Hepatocyte (in vitro differentiated cells): ENCODE measurements around the gene BEAN1.

Experiments
- EZH2 ChIP-seq: fragments of 200-600 bp; sonication (generic); IDR thresholded peaks from 2 replicates; pipeline ENCODE4 v1.6.1; 2016; ENCODE audit warnings: antibody characterized with exemption, mild to moderate bottlenecking, borderline replicate concordance
- EZH2phosphoT487 ChIP-seq: fragments of 200-600 bp; sonication (generic); IDR thresholded peaks from one replicate; pipeline ENCODE4 v1.6.1; 2018; ENCODE audit warnings: antibody characterized with exemption, mild to moderate bottlenecking, low read depth, moderate library complexity; ENCODE audit not compliant: unreplicated experiment, severe bottlenecking
- TF ChIP-seq, protein P1 (sequence below): fragments of 200-600 bp; sonication (generic); IDR thresholded peaks from 2 replicates; pipeline ENCODE4 v1.5.1; 2016; ENCODE audit warnings: antibody characterized with exemption, mild to moderate bottlenecking; ENCODE audit not compliant: poor library complexity

DNA sequence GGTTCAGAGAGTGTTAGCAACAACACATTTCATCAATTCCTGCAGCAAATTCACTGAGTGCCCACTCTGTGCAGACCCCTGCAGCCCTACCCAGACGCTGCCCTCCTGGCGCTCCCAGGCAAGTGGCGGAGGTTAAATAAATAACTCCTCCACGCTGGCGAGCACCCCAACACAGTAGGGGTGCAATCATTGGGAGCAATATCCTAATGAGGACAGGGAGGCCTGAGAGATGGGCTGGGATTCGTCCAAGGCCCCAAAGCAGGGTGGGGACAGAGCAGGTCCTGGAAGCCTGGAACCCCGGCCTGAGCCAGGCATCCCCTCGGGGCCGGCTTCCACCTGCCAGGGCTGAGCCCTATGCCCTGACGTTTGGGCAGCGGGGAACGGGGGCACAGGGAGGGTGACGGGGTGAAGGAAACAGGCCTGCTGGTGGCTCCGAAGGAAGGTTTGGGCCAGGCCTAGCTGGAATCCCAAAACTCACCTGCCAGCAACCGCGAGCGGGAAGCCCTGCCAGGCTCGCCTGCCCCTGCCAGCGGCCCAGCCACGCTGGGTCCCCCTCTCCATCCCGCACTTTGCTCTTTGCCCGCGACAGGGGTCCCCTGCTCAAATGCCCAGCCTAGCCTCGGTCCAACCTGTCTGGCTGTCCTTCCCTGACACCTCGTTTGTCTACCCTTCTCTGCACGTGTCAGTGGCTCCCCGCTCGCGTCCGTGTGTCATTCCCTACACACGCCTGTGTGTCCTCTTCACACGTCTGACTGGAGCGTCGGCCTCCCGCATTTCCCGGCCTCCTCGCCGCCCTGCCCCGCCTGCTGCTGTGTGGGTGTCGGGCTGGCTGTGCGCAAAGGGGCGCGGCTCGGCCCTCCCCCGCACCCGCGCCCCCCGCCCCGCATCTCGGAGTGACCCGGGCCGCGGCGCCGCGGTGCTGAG is 721 bp upstream of the BEAN1 start:
- TF ChIP-seq EZH2 (no peak), EZH2phosphoT487 (no peak)
- TF ChIP-seq, protein P1, sequence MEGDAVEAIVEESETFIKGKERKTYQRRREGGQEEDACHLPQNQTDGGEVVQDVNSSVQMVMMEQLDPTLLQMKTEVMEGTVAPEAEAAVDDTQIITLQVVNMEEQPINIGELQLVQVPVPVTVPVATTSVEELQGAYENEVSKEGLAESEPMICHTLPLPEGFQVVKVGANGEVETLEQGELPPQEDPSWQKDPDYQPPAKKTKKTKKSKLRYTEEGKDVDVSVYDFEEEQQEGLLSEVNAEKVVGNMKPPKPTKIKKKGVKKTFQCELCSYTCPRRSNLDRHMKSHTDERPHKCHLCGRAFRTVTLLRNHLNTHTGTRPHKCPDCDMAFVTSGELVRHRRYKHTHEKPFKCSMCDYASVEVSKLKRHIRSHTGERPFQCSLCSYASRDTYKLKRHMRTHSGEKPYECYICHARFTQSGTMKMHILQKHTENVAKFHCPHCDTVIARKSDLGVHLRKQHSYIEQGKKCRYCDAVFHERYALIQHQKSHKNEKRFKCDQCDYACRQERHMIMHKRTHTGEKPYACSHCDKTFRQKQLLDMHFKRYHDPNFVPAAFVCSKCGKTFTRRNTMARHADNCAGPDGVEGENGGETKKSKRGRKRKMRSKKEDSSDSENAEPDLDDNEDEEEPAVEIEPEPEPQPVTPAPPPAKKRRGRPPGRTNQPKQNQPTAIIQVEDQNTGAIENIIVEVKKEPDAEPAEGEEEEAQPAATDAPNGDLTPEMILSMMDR, result no peak
